ENCODE measurements around the gene NRP1. TPM values are rescaled to one million over a fixed set of nuclear protein-coding genes. Genes with fewer than 3 reads are reported as not detected.

The NRP1 gene
- total RNA-seq, 2 donors from 2014 or later = 110 to 121 TPM

- ATAC-seq (peak in 1 of 2 donors; percentile 14), DNase-seq (peak; percentile 85)
- intact Hi-C loops (cut with DNase I) = loop anchor here (5.0 to 10.0 kb wide), 2 partner anchors 474 to 1307 kb away; no protein-coding TSS in a partner anchor
Observed at GRCh38 chr10:33330543-33331378, 3.7 kb downstream of the NRP1 start.

DNA sequence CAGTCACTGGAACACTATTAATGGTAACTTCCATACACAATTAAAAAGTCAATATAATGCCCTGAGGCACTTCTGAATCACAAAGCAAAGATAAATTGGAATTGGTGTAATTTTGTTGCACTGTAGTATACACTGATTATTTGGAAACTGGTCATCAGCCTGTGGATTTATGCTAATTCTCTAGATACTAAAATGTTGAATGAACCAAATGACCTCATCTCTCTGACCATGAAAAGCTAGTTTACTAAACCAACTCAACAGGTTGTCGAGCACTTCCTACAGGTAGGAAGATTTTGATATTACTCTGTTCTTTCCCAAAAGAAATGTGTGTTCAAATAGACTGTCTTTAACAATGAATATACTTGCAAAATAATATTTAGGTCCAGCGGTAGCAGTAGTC lies 5.3 kb downstream of the NRP1 start:
- DNase-seq = no peak
- ATAC-seq = no peak
- intact Hi-C loops (cut with DNase I) = no loop called here

DNA sequence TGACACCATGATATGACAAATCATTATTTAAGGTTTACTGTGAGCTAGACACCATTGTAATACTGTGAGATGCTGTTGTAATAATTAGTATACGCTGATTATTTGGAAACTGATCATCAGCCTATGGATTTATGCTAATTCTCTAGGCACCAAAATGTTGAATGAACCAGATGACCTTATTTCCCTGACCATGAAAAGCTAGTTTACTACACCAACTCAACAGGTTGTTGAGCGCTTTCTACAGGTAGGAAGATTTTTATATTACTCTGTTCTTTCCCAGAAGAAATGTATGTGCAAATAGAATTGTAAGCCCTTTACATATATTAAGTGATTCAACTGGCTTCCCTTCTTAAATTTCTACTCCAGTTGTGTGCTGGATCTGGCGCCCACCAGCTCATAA lies 6.2 kb downstream of the NRP1 start:
- DNase-seq = no peak
- intact Hi-C loops (cut with DNase I) = no loop called here
- ATAC-seq = no peak

DNA sequence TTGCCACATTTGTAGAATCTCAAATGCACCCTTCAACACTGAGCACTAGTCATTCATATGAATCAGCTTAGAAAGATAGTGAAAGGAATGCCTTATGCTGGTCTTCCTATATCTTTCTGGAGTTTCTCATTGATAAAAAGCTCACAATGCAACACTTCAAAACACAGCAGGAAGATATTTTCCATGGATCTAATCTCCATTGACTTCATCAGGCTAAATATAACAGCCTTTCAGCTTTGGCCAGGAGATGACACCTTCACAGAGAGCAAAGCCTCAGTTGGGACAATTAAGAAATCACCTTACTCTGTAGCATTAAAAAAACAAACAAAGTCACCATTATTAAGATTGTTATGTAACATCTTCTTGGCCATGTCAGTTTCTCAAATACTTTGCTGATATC lies 6.7 kb downstream of the NRP1 start:
- intact Hi-C loops (cut with DNase I) = no loop called here
- DNase-seq = no peak
- peak in 1 of 2 donors; percentile 26 for ATAC-seq

DNA sequence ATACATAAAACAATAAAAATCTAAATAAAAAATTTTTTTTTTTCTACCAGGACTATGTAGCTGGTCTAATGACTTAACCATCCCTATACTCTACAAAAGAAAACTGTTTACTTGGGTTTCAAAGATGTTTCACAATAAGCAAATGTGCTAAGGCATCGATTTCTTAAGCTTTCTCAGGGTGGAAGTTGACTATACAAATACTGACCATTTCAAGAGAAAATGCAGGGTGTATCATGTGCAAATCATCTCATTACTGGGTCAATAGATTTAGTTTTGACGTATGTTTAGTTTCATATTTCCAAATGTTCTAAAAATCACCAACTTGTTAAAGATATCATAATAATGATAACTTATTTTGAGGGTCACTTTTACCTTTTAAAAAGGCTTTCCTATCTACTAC lies 7.5 kb downstream of the NRP1 start:
- intact Hi-C loops (cut with DNase I) = no loop called here
- DNase-seq (no peak), ATAC-seq (no peak)

DNA sequence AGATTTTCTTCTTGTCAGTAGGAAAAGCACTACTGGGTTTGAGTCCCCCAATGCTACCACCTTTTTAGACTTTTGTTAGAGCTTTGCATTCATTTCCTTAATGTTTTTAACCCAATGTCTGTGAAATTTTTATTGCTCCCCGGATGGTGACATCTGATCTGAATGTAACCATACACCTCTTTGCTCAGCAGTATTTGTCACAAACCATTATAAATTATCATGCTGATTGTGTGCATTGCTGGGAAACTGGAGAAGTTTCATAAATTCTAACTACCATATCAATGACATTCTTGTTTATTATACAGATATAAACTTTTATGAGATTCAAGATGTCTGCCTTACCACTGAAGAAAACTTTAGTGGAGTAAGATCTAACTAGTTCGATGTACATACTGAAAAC lies 8.5 kb downstream of the NRP1 start:
- ATAC-seq (no peak), DNase-seq (no peak)
- intact Hi-C loops (cut with DNase I) = loop anchor here in 1 of 2 donors (2.0 kb wide), 1 partner anchor 49 kb away; no protein-coding TSS in a partner anchor

DNA sequence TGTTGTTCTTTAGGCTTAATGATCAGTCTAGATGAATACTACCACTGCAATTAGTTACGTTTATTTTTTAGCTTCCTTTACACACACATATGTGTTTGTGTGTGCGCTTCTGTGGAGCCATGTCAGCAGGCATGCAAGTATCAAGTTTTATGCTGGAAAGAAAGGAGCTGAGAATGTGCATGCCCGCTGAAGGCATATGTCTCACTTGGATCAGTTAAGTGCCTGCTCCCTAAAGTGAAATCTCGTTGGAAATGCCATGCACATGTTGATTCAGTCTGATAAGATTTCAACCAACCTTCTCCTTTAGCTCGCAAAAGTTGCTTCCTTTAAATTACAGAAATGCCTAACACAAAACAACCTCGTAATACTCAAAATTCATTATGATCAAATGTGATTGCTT lies 10.7 kb downstream of the NRP1 start:
- no peak for ATAC-seq
- DNase-seq = no peak
- intact Hi-C loops (cut with DNase I) = loop anchor here in 1 of 2 donors (2.0 kb wide), 1 partner anchor 47 kb away; no protein-coding TSS in a partner anchor

DNA sequence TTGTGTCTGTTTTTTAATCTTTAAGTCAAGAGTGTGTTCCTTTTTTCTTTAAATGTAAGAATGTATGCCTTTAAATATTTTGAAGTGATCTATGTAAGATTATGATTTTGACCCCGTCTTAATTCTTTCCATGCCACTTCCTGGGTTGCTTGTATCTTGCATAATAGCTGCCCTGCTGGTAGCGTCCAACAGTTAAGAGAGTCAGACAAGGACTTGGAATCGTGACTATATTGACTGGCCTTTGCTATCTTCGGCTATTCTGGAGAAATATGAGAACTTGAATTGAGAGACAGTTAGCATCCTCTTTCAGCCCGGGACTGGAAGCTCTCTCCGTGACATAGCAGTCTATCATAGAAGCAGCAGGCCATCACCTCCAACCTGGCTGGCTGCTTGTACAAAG lies 13.0 kb downstream of the NRP1 start:
- intact Hi-C loops (cut with DNase I) = no loop called here
- no peak for DNase-seq
- ATAC-seq = no peak

DNA sequence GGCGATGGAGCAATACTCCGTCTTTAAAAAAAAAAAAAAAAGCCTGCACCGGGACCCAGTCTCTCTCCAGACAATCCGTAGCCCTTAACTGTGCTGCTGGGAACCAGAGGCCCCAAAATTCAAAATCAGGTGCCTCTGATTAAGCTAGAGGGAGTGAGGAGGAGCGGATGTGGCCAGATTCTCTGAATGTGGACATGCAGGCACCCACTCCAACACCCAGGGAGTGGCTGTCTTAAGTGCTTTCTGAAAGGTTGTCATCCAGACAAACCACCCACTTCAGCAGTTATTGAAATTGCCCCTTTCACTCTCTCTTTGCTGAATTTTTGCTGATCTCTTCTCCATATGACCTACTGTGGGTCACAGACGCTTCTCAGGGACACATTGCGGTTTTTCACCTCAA lies 14.2 kb downstream of the NRP1 start:
- DNase-seq (no peak), ATAC-seq (no peak)
- intact Hi-C loops (cut with DNase I) = no loop called here

DNA sequence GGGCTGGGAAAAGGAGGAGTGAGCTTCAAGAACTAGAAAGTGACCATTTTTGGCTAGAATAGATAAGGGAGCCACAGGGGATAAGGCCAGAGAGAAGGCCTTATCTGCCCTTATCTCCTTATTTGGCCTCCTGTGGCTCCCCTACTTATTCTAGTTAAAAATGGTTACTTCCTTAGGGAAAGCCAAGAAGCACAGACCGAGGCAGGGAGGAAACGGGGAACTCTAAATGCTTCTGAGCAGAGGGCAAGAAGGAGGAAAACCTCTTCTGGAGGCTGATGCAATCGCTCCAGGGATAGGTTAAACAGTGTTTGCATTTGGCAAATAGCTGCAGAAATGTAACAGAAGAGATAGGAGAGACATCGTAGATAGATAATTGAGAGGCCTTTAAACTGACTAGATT lies 18.6 kb downstream of the NRP1 start:
- DNase-seq (no peak), ATAC-seq (no peak)
- intact Hi-C loops (cut with DNase I) = loop anchor here (5.0 to 10.0 kb wide), 2 partner anchors 111 to 124 kb away; no protein-coding TSS in a partner anchor

- DNase-seq = no peak
- no peak for ATAC-seq
- intact Hi-C loops (cut with DNase I) = loop anchor here (5.0 to 10.0 kb wide), 2 partner anchors 110 to 123 kb away; no protein-coding TSS in a partner anchor
Observed at GRCh38 chr10:33314811-33315561, 19.5 kb downstream of the NRP1 start.

DNA sequence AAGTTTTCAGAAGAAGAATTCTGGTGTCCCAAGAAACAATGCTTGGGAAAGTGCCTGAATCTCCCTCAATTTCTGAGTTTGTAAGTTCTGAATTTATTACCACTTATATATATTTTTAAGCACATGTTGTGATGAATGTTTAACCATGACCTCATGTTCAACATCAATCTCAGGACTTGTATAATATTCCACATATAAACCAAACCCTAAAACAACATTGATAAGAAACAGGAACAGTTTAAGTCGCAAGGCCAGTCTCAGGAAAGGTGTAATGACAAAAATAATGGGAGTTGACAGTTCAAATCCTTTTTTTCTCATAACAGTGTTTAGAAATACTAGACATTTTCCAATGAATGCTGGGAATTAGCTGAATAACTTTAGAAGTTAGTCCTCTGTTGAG lies 22.8 kb downstream of the NRP1 start:
- intact Hi-C loops (cut with DNase I) = loop anchor here in 1 of 2 donors (10.0 kb wide), 1 partner anchor 107 kb away; no protein-coding TSS in a partner anchor
- ATAC-seq = no peak
- DNase-seq = no peak

DNA sequence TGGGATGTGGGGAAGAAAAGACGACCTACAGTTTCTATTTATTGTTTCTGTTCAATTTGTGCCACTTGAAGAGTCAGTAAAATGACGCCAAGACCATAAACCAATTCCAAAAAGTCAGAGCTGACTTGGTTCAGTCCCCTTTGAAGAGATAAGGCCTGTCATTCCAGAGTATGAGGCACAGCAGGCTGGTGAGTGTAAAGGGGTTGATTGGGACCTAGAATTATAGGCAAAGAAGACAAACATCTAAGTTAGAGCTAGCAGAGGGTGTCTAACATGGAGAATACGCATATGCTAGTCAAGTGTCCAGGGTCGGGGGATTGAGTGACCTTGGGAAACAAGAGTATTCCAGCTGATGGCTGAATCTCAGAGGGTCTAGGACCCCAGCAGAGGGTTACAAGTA lies 23.6 kb downstream of the NRP1 start:
- DNase-seq (no peak), ATAC-seq (no peak)
- intact Hi-C loops (cut with DNase I) = loop anchor here in 1 of 2 donors (10.0 kb wide), 1 partner anchor 106 kb away; no protein-coding TSS in a partner anchor

- DNase-seq (no peak), ATAC-seq (peak; percentile 30 to 47)
- intact Hi-C loops (cut with DNase I) = no loop called here
Observed at GRCh38 chr10:33309406-33309805, 25.1 kb downstream of the NRP1 start.

DNA sequence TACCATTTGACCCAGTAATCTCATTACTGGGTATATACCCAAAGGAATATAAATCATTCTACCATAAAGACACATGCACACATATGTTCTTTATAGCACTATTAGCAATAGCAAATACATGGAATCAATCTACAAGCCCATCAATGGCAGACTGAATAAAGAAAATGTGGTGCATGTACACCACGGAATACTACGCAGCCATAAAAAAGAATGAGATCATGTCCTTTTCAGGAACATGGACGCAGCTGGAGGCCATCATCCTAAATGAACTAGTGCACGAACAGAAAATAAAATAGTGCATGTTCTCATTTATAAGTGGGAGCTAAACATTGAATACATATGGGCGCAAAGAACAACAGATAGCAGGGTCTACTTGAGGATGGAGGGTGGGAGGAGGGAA lies 26.6 kb downstream of the NRP1 start:
- DNase-seq = no peak
- no peak for ATAC-seq
- intact Hi-C loops (cut with DNase I) = no loop called here

DNA sequence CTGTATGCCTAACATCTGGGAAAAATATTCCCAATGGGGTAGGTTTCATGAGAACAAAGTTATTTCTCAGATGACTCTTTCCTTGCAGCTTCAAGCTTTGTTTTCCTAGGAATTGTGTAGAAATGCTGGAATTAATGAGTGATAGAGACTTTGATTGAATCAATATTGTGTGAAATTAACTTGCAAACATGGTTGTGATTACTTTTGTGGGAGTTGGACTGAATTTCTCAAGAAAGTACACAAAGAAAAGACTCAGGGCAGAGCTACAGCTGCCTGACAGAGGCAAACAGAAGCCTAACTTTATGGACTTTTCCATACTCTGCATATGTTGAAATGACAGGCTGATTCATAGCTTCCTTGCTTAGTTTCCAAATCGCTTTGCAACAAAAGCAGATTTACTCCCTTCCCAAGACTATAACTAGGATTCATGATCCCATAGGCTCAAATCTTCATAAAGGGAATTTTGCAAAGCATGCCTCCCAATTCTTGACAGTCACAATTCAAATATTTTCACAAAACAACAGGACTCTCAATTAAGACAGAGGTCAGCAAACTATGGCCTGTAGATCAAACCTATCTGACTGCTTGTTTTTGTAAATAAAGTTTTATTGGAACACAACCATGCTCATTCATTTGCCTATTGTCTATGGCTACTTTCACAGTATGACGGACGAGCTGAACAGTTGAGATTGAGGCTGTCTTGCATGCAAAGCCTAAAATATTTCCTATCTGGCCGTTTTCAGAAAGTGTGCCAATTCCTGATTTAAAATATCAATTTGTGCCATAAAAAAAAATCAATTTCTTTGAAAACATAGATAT lies 27.6 kb downstream of the NRP1 start:
- intact Hi-C loops (cut with DNase I) = no loop called here
- DNase-seq (no peak), ATAC-seq (no peak)

GRCh38 chr10:33306126-33306525 lies 28.3 kb downstream of the NRP1 start:
- ATAC-seq (peak in 1 of 2 donors; percentile 29), DNase-seq (no peak)
- intact Hi-C loops (cut with DNase I) = no loop called here

- no peak for ATAC-seq
- no peak for DNase-seq
- intact Hi-C loops (cut with DNase I) = no loop called here
Observed at GRCh38 chr10:33304423-33305225, 29.8 kb downstream of the NRP1 start.

Data from left cardiac atrium (tissue), 4 donors.